NCI-H345 treated with DMSO at 0.1 percent for 48 hours (cell line): Measurements from ENCODE around the gene PDGFB.

Experiments used
- DNase-seq: peaks from one replicate; lab custom pipeline; 2025; ENCODE audit not compliant: unreplicated experiment; lab: John Stamatoyannopoulos, UW

PDGFB gene

DNA sequence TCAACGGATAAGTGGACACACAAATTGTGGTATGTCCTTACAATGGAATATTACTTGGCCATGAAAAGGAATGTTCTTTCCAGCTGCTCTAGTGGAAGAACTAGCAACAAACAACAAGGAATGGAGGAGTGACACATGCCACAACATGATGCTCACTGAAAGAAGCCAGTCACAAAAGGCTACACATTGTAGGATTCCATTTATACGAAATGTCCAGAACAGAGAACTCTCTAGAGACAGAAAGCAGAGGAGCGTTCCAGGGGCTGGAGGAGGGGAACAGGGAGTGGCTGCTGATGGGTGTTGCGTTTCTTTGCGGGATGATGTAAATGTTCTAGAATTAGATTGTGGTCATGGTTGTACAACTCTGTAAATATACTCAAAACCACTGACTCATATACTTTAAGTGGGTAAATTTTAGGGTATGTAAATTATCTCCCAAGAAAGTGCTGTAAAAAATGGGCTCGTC lies 32.4 kb upstream of the PDGFB start:
- no peak for DNase-seq

DNA sequence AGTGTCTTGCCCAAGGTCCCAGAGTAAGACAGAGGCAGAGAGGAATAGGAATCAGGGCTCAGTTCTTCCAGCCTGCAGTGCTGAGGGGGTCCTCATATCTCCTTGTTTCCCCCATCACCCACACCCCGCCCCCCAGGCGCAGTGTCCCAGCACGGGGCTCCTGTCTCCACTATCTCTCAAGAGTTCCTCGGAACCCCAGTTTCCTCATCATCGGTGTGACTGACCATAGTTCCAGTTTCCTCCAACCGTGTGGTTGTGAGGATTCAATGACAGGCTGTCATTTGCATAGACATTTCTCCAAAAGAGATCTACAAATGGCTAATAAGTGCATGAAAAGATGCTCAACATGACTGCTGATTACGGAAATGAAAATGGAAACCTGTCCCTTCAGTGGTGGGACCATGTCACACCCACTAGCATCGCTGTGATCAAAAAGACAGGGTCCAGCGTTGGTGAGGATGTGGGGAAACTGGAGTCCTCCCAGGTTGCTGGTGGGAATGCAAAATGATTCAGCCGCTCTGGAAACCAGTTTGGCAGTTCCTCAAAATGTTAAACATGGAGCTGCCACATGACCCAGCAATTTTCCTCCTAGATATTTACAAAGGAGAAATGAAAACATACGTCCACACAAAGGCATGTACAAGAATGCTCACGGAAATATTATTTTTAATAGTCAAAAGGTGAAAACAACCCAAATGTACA lies 31.8 kb upstream of the PDGFB start:
- DNase-seq = no peak

DNA sequence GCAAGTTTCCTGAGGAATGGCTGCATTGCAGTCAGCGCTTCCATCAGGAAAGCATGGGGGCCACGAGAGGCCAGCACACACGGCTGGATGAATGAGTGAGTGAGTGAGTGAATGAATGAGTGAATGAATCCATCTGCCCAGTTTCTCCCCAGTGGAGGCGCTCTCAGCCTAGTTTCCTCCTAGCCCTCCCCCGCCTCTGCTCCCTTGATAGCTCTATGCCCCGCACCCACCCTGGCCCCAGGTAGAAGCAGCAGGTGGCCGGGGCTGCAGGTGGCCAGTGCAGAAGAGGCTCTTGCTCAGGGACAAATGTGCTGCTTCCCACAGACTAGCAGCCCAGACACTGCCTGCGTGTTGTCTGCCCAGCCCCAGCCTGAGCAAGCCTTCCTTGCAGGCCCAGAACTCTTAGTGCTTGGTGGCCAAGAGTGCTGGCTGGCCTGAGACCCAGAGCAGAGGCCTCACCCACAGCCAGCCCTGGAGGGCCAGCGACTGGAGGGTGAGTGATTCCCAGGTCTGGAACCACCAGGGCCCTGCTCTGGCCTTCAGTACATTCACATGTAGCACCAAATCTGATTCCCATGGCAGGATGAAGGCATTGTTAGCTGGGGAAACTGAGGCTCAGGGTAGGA lies 31.1 kb upstream of the PDGFB start:
- no peak for DNase-seq

DNA sequence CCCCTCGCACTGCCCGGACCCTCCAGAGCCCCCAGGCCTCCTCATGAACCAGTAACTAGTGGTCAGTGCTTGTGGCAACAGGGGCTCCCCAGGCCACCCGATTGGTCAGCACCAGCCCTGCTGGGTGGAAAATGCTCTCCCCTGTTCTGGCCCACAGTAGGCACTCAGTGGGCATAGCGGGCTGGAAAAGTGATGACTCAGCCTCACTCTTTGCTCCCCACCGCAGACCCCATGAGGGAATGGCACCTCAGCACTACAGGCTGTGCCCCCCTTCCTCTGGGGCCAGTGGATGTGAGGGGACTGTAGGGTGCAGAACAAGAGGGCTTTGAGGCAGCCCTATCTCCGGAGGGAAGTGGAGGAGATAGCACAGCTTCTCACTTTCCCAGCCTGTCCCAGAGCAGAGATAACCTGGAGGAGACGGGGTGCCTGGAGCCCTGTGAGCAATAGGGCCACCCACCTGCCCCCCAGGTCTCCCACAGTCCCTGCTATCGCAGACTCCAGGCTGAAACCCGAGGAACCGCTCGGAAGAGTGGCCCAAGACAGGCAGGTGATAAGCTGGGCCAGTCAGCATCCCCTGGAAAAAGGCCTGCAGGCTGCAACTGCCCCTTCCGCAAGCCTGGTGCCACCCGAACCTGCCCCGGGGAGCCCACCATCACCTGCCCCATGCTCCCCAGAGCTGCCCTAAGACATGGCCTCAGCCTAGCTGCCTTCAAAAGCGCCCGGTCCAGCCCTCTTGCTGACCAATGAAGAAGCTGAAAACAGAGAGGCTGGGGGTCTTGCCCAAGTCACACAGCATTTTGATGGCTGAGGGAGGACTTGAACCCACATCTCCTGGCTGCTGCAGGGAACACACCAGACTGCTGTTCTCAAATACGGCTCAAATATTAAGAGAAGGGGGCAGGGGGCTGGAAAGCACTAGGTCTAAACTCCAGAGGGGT lies 29.4 kb upstream of the PDGFB start:
- DNase-seq = no peak

DNA sequence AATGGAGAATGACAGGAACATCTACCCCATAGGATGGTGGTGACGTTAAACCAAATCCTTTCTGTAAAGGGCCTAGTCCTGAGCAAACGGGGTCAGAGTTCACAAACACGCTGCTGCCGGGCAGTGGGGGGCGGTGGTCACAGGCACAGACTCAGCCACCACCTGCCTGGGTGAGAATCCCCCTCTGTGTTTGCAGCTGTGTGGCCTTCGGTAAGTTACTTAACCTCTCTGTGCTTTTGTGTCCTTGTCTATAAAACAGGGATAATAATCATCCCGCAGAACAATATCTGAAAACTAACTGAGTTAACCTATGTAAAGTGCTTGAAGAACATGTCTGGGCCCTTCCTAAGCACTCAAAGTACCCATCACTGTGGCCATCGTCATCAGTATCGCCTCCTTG lies 26.0 kb upstream of the PDGFB start:
- no peak for DNase-seq

DNA sequence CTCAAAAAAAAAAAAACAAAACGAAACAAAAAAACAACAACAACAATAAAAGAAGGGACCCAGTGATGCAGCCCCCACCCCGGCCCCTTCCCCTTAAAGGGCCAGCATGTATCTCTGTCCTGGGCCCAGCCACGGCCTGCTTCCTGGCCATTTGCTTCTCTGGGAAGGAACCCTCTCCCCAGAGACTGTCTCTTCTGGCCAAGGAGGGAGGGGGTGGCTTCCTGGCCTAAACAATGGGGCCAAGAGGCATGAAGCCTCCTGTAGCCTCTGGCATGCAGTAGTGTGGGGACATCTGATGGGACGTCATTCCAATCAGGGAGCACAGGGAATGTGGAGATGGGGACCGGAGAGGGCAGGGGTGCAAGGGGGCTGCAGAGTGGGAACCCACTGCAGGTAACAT lies 25.5 kb upstream of the PDGFB start:
- DNase-seq = no peak

DNA sequence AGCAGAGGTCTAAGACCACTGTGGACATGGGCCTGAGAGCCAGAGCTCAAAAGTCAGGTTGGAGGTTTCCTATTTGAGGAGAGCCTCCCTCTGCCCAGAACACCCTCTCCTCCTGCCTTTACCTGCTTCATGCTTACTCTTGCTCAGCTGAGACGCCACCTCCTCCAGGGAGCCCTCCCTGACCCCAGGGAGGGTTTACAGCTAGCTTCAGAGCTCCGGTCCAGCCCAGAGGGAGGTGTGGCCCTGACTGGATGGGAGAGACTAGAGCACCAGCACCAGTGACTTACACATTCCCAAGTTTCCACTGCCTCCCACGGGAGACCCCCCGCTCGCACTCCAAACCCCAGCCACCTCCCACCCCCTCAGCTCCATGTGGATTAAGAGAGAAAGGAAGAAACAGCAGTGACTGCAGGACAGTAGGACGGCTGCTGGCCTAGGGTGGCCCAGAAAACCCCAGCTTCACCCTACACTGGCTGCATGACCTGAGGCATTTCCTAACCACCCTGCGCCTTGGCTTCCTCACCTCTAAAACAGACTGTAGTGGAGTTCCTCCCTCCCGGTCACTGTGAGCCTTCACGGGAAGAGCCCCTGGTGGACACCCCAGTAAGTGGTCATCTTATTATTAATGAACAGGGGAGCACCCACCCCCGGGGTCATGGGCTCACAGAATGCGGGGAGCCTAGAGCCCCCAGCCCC lies 24.5 kb upstream of the PDGFB start:
- no peak for DNase-seq

DNA sequence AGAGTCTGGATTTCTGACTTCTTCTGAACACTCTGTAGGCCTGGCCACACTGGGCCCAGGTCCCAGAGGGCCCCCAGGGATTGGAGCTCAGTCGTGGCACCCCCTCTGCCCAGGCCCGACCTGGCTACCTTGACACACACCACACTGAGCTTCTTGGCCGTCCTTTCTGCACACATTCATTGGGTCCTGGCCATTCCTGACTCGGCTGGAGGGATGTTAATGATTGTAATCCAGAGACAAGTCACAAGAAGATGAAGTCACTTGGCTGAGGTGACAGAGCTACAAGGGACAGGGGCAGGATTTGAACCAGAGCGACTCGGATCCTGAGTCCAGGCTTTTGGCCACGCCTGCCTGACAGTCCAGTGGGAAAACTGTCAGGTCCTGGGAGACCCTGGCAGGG lies 23.9 kb upstream of the PDGFB start:
- no peak for DNase-seq

DNA sequence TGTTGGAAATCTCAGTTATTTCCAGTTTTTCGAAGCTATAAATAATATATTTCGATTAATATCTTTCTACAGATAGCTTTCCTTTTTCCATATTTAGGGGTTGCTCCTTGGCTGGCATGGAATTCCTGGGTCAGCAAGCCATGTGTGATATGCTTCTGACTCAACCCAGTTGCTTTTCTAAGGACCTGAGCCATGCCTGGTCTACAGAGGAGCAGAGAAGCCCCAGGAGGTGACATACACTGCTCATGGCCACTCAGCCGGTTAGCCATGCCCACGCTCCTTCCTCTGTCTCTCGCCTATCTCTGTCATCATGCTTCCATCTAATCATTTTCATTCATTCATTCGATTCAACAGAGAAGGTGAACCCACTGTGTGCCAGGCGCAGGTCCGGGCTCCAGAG lies 23.2 kb upstream of the PDGFB start:
- DNase-seq = no peak

DNA sequence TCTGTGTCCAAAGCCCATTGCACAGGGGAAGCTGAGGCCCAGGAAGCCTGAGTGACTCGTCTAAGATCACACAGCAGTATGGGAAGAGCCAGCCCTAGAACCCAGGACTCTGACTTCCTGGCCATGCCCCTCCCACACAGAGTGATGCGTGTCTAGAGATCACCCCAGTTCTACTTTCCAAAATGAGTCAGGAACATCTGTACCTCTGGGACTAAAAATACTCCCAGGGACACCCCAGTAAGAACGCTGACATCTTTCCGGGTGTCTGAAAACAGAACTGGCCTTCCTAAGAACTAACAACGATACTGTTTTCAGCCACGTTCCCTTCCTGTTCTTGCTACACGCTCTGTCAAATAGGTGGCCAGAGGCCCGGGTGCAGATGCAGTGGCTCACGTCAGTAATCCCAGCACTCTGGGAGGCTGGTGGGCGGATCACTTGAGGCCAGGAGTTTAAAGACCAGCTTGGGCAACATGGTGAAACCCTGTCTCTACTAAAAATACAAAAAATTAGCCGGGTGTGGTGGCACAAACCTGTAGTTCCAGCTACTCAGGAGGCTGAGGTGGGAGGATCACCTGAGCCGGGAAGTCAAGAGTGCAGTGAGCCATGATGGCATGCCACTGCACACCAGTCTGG lies 21.7 kb upstream of the PDGFB start:
- DNase-seq = no peak

DNA sequence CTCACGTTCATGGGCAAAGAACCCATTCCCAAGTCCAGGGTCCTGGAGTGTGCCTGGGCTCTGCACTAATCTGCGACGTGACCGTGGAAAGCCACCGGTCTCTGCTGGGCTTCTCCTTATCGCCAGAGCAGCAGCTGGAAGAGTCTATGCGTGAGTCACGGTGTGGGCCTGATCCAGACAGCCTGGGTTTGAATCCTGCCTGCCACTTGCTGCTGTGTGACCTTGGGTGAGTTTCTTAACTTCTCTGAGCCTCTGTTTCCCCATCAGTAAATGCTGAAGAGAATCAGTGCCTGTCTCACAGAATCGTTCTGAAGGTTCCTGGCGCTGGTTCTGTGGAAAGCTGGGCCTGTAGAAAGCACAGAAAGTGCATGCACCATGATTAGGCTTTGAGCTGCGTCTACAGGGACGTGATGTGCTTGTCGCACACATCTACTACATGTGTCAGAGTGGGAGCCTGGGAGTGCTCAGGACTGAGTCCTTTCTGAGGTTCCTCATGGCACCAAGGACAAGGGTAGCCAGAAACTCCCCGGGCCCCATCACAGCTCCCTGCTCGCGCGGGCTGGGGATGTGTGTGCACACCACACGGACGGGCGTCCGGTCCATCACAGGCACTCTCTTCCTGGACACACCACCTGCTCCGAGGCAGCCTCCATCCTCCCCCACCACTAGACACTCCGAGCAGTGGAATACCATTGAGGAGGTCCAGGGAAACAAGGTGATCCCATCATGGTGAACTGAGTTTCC lies 20.5 kb upstream of the PDGFB start:
- DNase-seq = no peak

DNA sequence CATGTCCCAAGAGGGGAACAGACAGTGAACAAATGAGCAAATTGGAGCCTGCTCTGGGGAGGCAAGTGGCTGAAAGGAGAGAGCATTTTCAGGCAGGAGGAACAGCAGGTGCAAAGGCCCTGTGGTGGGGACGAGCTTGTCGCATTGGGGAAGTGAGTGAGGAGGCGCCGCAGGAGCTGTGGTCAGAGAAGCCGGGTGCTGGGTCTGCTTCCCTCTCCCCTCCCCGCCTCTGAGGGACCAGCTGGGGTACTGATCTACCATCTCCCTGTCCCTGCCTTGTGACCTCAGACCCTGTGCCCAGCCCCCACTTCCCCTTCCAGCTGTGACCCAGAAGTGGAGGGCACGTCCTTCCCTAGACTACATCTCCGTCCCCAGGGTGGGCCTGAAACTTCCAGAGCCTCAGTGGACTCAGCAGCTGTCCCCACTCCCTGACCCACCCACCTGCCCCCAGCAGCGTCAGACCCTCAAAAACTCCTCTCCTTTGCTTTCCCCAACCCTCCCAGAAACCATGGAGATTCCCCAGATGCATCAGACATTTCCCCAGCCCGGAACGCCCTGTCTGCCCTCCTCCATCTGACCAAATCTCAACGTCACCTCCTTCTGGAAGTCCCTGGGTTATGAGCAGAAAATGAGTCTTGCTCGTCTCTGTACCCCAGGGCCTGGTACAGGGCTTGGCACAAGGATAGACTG lies 19.7 kb upstream of the PDGFB start:
- no peak for DNase-seq

DNA sequence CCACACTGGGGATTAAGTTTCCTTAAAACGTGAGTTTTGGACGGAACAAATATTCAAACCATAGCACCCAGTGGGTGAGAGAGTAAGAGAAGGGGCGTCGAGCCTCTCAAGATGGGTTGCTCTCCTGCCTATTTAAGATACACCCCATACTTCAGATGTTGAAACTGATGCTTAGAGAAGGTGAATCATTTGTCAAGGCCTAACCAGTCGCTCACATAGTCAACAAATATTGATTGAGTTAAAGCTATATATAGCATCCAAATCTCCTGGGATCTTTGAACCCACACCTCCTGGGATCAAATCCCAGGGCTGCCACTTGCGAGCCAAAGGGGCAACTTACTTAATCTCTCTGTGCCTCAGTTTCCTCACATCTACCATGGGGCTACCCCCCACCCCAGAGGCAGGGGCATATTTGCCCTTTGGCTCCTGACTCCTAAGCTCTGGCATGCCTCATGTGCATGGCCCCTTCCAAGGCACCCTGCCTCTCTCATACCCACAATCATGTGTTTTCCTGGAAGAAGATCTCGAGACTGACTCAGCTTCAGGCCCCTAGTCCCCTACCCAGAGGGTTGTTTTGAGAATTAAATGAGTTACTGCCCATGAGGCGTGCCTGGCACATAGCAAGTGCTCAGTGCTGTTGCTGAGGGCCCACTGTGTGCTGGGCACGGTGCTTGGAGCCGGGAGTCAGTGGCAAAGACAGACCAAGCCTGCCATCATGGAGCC lies 19.0 kb upstream of the PDGFB start:
- DNase-seq = no peak

DNA sequence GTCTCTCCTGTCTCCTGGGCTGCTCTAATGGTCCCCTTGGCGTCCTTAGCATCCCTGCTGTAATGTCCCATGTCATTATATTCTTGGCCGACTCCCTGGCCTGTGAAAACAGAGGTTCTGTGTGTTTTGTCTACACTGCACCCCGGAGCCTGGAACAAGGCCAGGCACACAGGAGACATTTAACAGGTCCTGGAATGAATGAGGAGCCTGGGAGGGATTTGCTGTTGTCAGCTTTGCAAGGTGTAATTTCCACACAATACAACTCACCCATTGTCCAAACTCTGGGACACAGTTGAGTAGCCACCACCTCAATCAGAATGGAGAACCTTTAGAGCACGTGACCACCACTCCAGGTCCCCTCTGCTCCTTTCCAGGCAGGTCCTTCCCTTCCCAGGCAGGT lies 14.9 kb upstream of the PDGFB start:
- DNase-seq = no peak

DNA sequence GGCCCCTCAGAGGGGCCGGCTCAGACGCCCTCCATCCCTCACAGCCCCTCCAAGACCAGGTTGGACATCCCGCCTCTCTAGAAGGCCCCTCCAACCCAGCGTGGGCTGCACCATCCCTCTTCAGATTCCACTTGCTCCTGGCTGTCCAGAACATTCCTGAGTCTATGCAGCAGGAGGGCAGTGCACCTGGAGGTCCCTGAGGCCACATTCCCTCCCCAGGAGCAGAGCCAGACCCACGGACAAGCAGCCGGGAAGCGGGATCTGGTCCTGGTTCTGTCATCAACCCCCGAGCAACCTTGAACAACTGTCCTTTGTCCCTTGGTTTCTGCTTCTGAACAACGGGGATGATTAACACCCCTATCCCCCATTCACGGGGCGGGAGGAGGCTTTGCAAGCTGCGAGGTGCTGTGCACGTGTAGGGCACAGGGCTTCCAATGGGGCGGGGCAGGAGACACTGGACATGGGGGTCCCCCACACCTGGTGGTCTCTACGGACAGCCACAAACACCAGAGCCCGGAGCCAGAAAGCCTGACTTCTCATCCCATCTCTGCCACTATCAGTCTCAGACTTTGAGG lies 13.2 kb upstream of the PDGFB start:
- DNase-seq = no peak

DNA sequence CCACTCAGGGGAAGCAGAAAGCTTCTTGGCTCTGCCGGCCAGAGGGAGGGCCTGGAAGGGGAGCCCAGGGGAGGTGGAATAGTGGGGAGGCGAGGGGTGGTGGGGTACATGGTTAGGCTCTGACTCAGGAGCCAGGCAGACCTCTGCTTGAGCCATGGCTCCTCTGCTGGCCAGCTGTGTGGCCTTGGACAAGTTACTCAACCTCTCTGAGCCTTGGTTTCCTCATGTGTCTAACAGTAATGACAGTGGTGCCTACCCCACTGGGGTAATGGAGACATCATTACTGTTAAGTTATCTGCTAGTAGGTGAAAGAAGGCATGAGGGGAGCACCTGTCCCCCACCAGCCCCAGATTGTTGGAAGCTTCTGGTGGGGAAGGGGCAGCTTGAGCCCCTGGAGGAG lies 12.2 kb upstream of the PDGFB start:
- DNase-seq = no peak

DNA sequence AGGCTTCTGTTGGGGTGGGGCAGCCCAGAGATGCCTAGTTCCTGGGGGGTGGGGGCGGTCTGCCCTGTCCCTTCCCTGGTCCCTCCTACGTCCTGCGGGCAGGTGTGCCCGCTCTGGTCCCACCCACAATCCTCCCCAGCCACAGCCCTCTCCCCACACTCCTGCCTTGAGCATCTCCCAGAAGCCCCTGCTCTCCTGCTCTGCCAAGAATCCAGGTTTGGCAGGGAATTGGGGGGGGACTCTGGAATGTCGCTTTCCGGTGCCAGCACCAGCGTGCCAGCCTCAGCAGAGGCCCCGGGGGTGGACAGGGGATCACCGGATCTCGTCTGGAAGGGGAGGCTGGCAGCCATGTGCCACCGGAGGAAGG lies 11.4 kb upstream of the PDGFB start:
- no peak for DNase-seq

DNA sequence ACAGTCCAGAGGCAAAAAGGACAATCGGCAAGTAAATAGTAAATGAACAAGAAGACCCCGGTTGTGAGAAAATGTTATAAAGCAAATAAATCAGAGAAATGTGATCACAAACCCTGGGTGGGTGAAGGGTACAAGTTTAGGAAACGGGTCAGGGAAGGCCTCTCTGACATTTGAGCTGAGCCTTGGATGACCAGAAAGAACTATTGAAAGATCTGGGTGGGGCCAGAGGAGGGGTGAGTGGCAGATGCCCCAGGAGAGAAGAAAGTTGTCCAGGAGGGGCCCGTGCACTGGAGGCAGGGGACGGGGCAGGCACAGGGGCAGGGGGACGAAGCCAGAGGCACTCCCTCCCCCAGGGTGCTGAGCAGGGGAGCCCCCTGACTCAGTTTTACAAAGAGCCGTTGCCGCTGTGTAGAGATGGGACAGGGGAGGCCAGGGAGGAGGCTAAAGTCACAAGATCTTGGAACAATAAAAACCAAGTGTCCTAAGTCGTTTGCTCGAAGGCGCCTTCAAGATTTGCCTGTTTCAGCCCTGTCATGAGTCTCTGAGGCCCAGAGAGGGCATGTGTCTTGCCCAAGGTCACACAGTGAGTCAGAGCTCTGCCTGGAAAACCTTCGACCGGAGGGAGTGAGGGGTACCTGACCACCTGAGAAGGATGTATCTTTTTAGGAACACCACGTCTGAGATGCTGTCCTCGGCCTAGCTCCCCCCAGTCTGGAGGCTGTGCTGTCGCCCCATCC lies 10.8 kb upstream of the PDGFB start:
- no peak for DNase-seq
